B cell (primary cell): ENCODE data around the gene CEACAM16. TPM values are rescaled to one million over a fixed set of nuclear protein-coding genes. Genes with fewer than 3 reads are reported as not detected.

Experiments
- ATAC-seq: fragments of 200-7000 bp; cut with Tn5 transposase; one replicate; pipeline ENCODE4 v1.10.0; 2021; ENCODE audit warnings: low read depth, mild to moderate bottlenecking, moderate number of reproducible peaks, moderate library complexity
- CTCF ChIA-PET: fragments of 350-600 bp; sonication (Branson Sonifier 250); formaldehyde crosslinking; loops from one replicate; lab custom pipeline; 2021; ENCODE audit warnings: antibody characterized with exemption, inconsistent platforms; lab: Charles Lee
- POLR2A ChIA-PET: fragments of 350-600 bp; sonication (Branson Sonifier 250); formaldehyde crosslinking; loops from one replicate; lab custom pipeline; 2021; ENCODE audit warnings: antibody characterized with exemption; lab: Charles Lee
- DNase-seq: peaks from one replicate; pipeline ENCODE4 v3.0.0; 2013
- H2AFZ ChIP-seq: 2 replicates; pipeline ENCODE4 v1.6.1; 2012; ENCODE audit warnings: mild to moderate bottlenecking, low read depth, low read length; ENCODE audit not compliant: insufficient read depth, poor library complexity, severe bottlenecking
- H3K27ac ChIP-seq, 2 donors: 1 replicate in 1 of 2; 2 replicates in 1 of 2; pipeline ENCODE4 v1.5.1; 2012 to 2013; ENCODE audit warnings: low read length in 2 of 2, mild to moderate bottlenecking in 2 of 2, moderate library complexity in 1 of 2
- H3K27me3 ChIP-seq, 4 experiments: fragments of 200-600 bp in 1 of 4; sonication (generic) in 1 of 4; replicated peaks in 1 of 4; 1 replicate in 2 of 4; 2 replicates in 2 of 4; pipeline versions ENCODE4 v1.6.1 to v1.7.0; 2013 to 2016; ENCODE audit warnings: low read length in 3 of 4, mild to moderate bottlenecking in 2 of 4, mixed read lengths in 1 of 4, moderate library complexity in 1 of 4; ENCODE audit not compliant: insufficient read depth in 4 of 4, control insufficient read depth in 3 of 4; ENCODE audit errors: control extremely low read depth in 1 of 4
- H3K36me3 ChIP-seq, 2 experiments: replicated peaks in 1 of 2; 1 replicate in 1 of 2; 2 replicates in 1 of 2; pipeline versions ENCODE4 v1.6.1 to v1.7.1; 2013; ENCODE audit warnings: low read length in 1 of 2; ENCODE audit not compliant: insufficient read depth in 2 of 2, control insufficient read depth in 1 of 2; ENCODE audit errors: control extremely low read depth in 1 of 2, extremely low read depth in 1 of 2
- H3K4me1 ChIP-seq, 2 donors: fragments of 200-600 bp in 1 of 2; sonication (generic) in 1 of 2; 1 replicate in 1 of 2; 2 replicates in 1 of 2; pipeline versions ENCODE4 v1.5.1 to v1.6.1; 2013 to 2017; ENCODE audit warnings: low read length in 2 of 2; ENCODE audit not compliant: control insufficient read depth in 2 of 2, insufficient read depth in 2 of 2
- H3K4me2 ChIP-seq: replicated peaks from 2 replicates; pipeline ENCODE3; 2012; ENCODE audit warnings: mild to moderate bottlenecking, low read depth, low read length; ENCODE audit not compliant: poor library complexity, severe bottlenecking
- H3K4me3 ChIP-seq, 5 experiments: fragments of 200-600 bp in 1 of 5; sonication (generic) in 1 of 5; 1 replicate in 3 of 5; 2 replicates in 2 of 5; pipeline versions ENCODE4 v1.5.1 to v1.7.0; 2011 to 2016; ENCODE audit warnings: low read length in 4 of 5, mild to moderate bottlenecking in 4 of 5, low read depth in 2 of 5, control low read depth in 1 of 5, moderate library complexity in 1 of 5; ENCODE audit not compliant: insufficient read depth in 1 of 5; ENCODE audit errors: control extremely low read depth in 1 of 5, extremely low read depth in 1 of 5
- H3K79me2 ChIP-seq: fragments of 200-600 bp; sonication (generic); one replicate; pipeline ENCODE4 v1.6.0; 2016; ENCODE audit warnings: low read length; ENCODE audit not compliant: control insufficient read depth, insufficient read depth
- H3K9ac ChIP-seq: fragments of 200-600 bp; sonication (generic); 2 replicates; pipeline ENCODE4 v1.6.1; 2017; ENCODE audit warnings: mild to moderate bottlenecking, low read length, moderate library complexity
- H3K9me3 ChIP-seq, 3 donors: one replicate each; pipeline versions ENCODE4 v1.6.1 to v1.7.1; 2013; ENCODE audit warnings: low read length in 2 of 3; ENCODE audit not compliant: control insufficient read depth in 2 of 3, insufficient read depth in 1 of 3; ENCODE audit errors: control extremely low read depth in 1 of 3
- H4K20me1 ChIP-seq: 2 replicates; pipeline ENCODE4 v1.6.0; 2012; ENCODE audit warnings: mild to moderate bottlenecking, low read length; ENCODE audit not compliant: insufficient read depth, control insufficient read depth, poor library complexity, severe bottlenecking
- H3K27ac Mint-ChIP-seq: one replicate; pipeline ENCODE4 v1.8.0; 2021; ENCODE audit warnings: mixed read lengths
- H3K27me3 Mint-ChIP-seq: one replicate; pipeline ENCODE4 v1.8.0; 2021; ENCODE audit warnings: mixed read lengths
- H3K4me1 Mint-ChIP-seq: one replicate; pipeline ENCODE4 v1.8.0; 2021; ENCODE audit warnings: mixed read lengths
- H3K4me3 Mint-ChIP-seq: one replicate; pipeline ENCODE4 v1.8.0; 2021; ENCODE audit warnings: mixed read lengths
- H3K9me3 Mint-ChIP-seq: one replicate; pipeline ENCODE4 v1.8.0; 2022; ENCODE audit warnings: mixed read lengths; ENCODE audit not compliant: insufficient read depth
- EZH2 ChIP-seq: IDR thresholded peaks from 2 replicates; pipeline ENCODE4 v1.6.1; 2012; ENCODE audit warnings: borderline replicate concordance, low read depth, mild to moderate bottlenecking, moderate library complexity, low read length; ENCODE audit not compliant: insufficient read depth, poor library complexity, severe bottlenecking
- WGBS: methylation state at CpG from one replicate; pipeline ENCODE4 v1.1.5; 2013; ENCODE audit warnings: missing lambda C conversion rate; ENCODE audit not compliant: insufficient coverage; 5-methylcytosine and 5-hydroxymethylcytosine counted together
- intact Hi-C: fragments of 100-400 bp; cut with micrococcal nuclease; formaldehyde crosslinking; loops from one replicate; pipeline ENCODE4 v1.10.0; 2022
- polyA plus RNA-seq: library from polyadenylated mRNA; depleted of rRNA; stranded (reverse); fragments of >200 nt; gene quantifications from 2 replicates; pipeline ENCODE4 v1.2.3, GENCODE V29; 2012
- total RNA-seq, 2 donors: library from RNA; stranded (reverse); fragments of 120-200 nt in 1 of 2; gene quantifications; 1 replicate in 1 of 2; 2 replicates in 1 of 2; pipeline versions ENCODE4 v1.2.3 to v1.2.4, GENCODE V29; 2013 to 2022
- TF ChIP-seq, protein P1 (sequence below): fragments of 200-600 bp; IDR thresholded peaks from one replicate; pipeline ENCODE4 v1.8.0; 2022; ENCODE audit warnings: antibody characterized with exemption, mild to moderate bottlenecking

Gene CEACAM16
- total and polyA plus RNA-seq, 2 donors (not counting 1 experiment from before 2014, with no cell fraction given) = not detected

DNA sequence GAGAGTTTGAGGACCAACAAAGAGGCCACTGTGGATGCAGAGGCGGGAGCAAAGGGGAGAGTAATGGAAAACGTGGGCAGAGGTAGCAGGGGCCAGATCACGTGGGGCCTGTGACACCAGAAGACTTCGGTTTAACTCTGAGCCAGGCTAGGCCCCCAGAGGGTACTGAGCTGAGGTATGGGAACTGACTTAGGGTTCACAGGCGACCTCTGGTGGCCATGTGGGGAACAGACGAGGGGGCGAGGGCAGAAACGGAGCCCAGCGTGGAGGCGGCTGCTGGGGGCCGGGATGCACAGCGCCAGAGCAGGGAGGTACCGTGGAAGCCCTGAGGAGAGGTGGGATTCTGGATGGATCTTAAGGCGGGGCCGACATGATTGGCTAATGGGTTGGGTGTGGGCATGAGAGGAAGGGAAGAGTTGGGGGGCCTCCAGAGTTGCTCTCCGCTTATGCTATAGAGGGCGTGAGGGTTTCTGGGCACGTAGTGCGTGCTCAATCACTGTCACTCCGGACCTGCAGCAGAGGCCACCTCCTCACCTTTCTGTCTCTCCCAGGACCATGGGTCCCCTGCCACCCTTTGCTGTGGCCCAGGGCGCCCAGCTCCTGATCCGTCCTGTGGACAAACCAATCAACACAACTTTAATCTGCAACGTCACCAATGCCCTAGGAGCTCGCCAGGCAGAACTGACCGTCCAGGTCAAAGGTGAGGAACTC lies 41.6 kb upstream of the CEACAM16 start:
- Histone ChIP-seq H3K9ac (no peak overlapping the region), H2AFZ (no peak overlapping the region), H3K79me2 (no peaks in the 10 kb centered on the region), H3K4me2 (no peak overlapping the region), H4K20me1 (no peaks in the 10 kb centered on the region), H3K9me3 (peaks cover 0 to 8% (median 0%) of the 10 kb centered on the region in 3 donors), H3K36me3 (no peaks in the 10 kb centered on the region), H3K27ac (no peak overlapping the region), H3K4me3 (no peak overlapping the region), H3K27me3 (no peaks in the 10 kb centered on the region), H3K4me1 (peaks cover 7 to 18% of the 10 kb centered on the region in 2 donors)
- 41% methylated on average over 25 of the region's 25 CpGs for WGBS
- CTCF ChIA-PET = interaction anchor here (0.9 to 2.5 kb wide), 15 partner anchors 9 to 138 kb away, joined by 3 to 19 read pairs (median 4); partner anchors contain the start of gene CEACAM19
- H3K9me3 Mint-ChIP-seq = no peaks in the 10 kb centered on the region
- TF ChIP-seq, protein P1, sequence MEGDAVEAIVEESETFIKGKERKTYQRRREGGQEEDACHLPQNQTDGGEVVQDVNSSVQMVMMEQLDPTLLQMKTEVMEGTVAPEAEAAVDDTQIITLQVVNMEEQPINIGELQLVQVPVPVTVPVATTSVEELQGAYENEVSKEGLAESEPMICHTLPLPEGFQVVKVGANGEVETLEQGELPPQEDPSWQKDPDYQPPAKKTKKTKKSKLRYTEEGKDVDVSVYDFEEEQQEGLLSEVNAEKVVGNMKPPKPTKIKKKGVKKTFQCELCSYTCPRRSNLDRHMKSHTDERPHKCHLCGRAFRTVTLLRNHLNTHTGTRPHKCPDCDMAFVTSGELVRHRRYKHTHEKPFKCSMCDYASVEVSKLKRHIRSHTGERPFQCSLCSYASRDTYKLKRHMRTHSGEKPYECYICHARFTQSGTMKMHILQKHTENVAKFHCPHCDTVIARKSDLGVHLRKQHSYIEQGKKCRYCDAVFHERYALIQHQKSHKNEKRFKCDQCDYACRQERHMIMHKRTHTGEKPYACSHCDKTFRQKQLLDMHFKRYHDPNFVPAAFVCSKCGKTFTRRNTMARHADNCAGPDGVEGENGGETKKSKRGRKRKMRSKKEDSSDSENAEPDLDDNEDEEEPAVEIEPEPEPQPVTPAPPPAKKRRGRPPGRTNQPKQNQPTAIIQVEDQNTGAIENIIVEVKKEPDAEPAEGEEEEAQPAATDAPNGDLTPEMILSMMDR = peak; percentile 88
- no peak for TF ChIP-seq EZH2
- peak; percentile 47 for ATAC-seq
- intact Hi-C loops = loop anchor here (1.0 to 10.0 kb wide), 2 partner anchors 86 to 187 kb away; partner anchors contain the start of gene NECTIN2
- POLR2A ChIA-PET = no interaction called here
- peak; percentile 82 for DNase-seq
- H3K4me3 Mint-ChIP-seq = no peak overlapping the region
- H3K4me1 Mint-ChIP-seq = peaks cover 18% of the 10 kb centered on the region
- no peaks in the 10 kb centered on the region for H3K27me3 Mint-ChIP-seq
- peak overlapping the region; percentile 64 for H3K27ac Mint-ChIP-seq
